Hematopoietic multipotent progenitor cell treated with erythropoietin and hydrocortisone succinate and interleukin-3 and kit ligand, for 6 days (in vitro differentiated cells): Measurements from ENCODE around the gene RNF111.
A peak's percentile ranks its signal among the peaks of the same experiment; 100 is the strongest.

ENCODE experiments used
- DNase-seq: peaks from one replicate; pipeline ENCODE4 v3.0.0-alpha.2; 2015

Gene RNF111

GRCh38 chr15:59140422-59141226 lies 153.2 kb downstream of the RNF111 start:
- no peak for DNase-seq

GRCh38 chr15:59143281-59143680 lies 155.8 kb downstream of the RNF111 start:
- DNase-seq, result no peak

- peak; percentile 18 for DNase-seq
These were observed 157.1 kb downstream of the RNF111 start for GRCh38 chr15:59144594-59144993.
